Amygdala (tissue), 56 donors: Measurements from ENCODE around the gene RGL4.
"Not testable (repeated sequence)": the region's sequence is repeated elsewhere in the genome, so short reads cannot be mapped to it uniquely, and the experiment has no call there.

Experiments used
- DNase-seq, 56 donors: peaks; one replicate each; lab custom pipeline; 2025; lab: John Stamatoyannopoulos, UW

RGL4 gene

GRCh38 chr22:23690713-23691112 is at the start of gene RGL4:
Gene RGL4 (plus strand): TSS chr22:23691013. CDS start chr22:23692031, 1,018 bp downstream.
- no peak for DNase-seq

GRCh38 chr22:23646526-23646925 is 44.3 kb upstream of the RGL4 start:
- DNase-seq, result not testable (repeated sequence)

- DNase-seq, result no peak
Measured at GRCh38 chr22:23649071-23649501, 41.7 kb upstream of the RGL4 start.

- DNase-seq, result no peak
Measured at GRCh38 chr22:23651676-23652075, 39.1 kb upstream of the RGL4 start.

GRCh38 chr22:23652286-23652685 is 38.5 kb upstream of the RGL4 start:
- DNase-seq, result no peak

GRCh38 chr22:23652711-23653110 is 38.1 kb upstream of the RGL4 start:
- no peak for DNase-seq

GRCh38 chr22:23655891-23656475 is 34.8 kb upstream of the RGL4 start:
- no peak for DNase-seq

GRCh38 chr22:23657727-23658126 is 33.1 kb upstream of the RGL4 start:
- DNase-seq, result no peak

GRCh38 chr22:23660381-23660780 is 30.4 kb upstream of the RGL4 start:
- DNase-seq, result not testable (repeated sequence)

- no peak for DNase-seq
Measured at GRCh38 chr22:23670378-23671295, 20.2 kb upstream of the RGL4 start.

- not testable (repeated sequence) for DNase-seq
Measured at GRCh38 chr22:23671387-23671786, 19.4 kb upstream of the RGL4 start.

- not testable (repeated sequence) for DNase-seq
Measured at GRCh38 chr22:23672307-23673049, 18.3 kb upstream of the RGL4 start.

- no peak for DNase-seq
Measured at GRCh38 chr22:23673050-23673620, 17.7 kb upstream of the RGL4 start.

GRCh38 chr22:23673826-23674690 is 16.8 kb upstream of the RGL4 start:
- DNase-seq, result no peak

- DNase-seq, result not testable (repeated sequence)
Measured at GRCh38 chr22:23674886-23675501, 15.8 kb upstream of the RGL4 start.

- DNase-seq, result peak in 1 of 56 donors; percentile 20
Measured at GRCh38 chr22:23675502-23676415, 15.1 kb upstream of the RGL4 start.

- DNase-seq, result not testable (repeated sequence)
Measured at GRCh38 chr22:23676841-23677700, 13.7 kb upstream of the RGL4 start.
